HG02885 (cell line): ENCODE measurements around the gene FOXN4.

ENCODE experiments used
- ATAC-seq: cut with Tn5 transposase; IDR thresholded peaks from one replicate; pipeline ENCODE4 v1.9.1; 2021; ENCODE audit warnings: mild to moderate bottlenecking; ENCODE audit not compliant: unreplicated experiment, poor library complexity

FOXN4 gene

GRCh38 chr12:109309381-109310246, 530 bp upstream of the FOXN4 start:
- ATAC-seq = no peak

DNA sequence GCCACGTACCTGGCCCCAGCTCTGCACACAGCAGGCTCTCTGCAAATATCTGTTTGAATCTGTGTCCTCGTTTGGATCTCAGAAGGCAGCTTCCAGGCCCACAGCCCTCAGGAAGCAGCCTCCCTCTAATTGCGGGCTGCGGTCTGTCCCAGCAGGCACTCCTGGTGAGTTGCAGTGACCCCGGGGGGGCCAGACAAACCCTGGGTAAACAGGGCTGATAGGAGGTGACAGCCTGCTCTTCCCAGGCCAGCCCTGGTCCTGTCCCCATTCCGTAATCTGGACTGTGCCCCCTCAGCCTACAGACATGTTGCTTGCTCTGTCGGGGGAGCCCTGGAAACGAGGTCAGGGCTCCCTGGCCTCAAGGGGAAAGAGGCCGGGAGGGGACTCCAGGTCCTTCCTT, 2.0 kb downstream of the FOXN4 start:
- no peak for ATAC-seq

GRCh38 chr12:109305547-109305946, 3.5 kb downstream of the FOXN4 start:
- no peak for ATAC-seq

GRCh38 chr12:109304485-109304884, 4.6 kb downstream of the FOXN4 start:
- ATAC-seq = no peak

DNA sequence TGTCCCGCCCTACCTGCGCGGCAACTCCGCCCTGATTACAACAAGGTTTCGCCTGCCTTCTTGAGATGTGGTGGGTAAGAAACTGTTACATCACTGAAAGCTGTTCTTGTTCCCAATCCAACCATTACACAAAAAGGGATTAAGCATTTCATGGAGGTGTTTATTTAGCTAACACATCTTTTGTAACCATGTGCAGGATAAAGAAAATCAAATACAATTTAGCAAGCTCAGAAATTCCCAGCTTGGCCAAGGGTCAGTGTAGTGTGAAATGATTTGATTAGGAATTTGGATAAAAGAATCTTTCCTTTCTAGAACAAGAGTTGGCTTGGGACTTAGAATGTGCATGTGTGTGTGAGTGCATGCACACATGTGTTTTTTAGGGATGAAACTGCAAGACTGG, 6.3 kb downstream of the FOXN4 start:
- no peak for ATAC-seq

GRCh38 chr12:109302358-109302757, 6.7 kb downstream of the FOXN4 start:
- ATAC-seq = no peak

DNA sequence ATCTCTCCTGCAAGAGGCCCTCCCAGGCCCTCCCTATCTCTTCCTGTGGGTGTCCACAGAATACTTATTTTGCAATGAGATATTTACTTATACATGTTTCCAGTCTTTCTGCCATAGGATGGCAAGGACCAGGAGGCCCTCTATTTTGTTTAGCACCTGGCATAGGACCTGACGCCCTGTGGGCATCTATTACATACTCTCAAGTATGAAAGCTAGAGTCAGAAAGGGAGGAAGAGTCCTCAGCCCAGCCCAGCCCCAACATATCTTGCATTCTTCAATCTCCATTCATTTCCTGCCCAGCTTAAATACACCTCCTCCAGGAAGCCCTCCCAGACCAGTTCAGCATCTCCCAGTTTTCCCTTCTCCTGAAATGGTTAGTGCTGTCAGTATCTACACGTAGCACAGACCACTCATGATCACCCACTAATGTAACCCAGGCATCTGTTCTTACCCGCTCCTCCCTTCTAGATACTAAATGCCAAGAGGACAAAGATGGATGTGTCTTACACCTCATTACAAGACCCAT, 7.4 kb downstream of the FOXN4 start:
- ATAC-seq = no peak

GRCh38 chr12:109299849-109300248, 9.2 kb downstream of the FOXN4 start:
- ATAC-seq = no peak

DNA sequence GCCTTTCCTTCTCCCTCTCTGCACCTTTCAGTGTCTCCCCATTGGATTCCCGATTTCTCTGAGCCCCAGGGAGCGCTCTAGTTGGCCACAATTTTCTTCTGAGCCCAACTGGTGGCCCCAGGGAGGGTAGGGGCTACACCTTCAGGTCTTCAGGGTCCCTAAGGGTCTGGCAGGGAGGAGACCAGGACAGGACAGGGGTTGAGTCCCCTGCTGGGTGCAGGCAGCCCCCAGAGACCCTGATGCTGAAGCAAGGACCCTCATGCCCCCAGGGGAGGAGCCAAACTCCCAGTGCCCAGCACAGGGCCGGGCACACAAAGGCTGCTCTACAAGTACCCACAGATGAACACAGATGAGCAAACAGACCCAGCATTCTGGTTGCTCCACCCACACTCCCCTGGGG, 12.7 kb downstream of the FOXN4 start:
- ATAC-seq = no peak

- ATAC-seq = no peak
These were observed 13.2 kb downstream of the FOXN4 start for GRCh38 chr12:109295764-109296425.

GRCh38 chr12:109294286-109294796, 14.7 kb downstream of the FOXN4 start:
- ATAC-seq = no peak

DNA sequence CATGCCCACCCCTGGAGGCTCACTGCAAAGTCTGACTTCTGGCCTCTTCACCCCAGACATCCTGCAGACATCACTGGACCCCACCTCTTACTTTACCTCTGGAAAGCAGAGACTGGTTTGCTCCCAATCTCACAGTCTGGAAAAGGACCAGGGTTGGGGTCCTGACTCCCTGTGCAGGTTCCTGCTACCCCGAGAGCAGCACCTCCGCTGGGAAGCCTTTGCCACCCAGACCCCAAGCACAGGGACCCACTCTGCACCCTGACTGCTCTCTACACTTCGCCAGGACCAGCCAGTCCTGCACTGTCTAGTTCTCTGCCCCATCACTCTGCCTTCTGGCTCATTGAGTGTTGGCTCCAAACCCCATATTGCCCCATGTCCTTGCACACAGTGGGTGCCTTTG, 16.0 kb downstream of the FOXN4 start:
- ATAC-seq = no peak

- no peak for ATAC-seq
These were observed 16.8 kb downstream of the FOXN4 start for GRCh38 chr12:109292342-109292711.

DNA sequence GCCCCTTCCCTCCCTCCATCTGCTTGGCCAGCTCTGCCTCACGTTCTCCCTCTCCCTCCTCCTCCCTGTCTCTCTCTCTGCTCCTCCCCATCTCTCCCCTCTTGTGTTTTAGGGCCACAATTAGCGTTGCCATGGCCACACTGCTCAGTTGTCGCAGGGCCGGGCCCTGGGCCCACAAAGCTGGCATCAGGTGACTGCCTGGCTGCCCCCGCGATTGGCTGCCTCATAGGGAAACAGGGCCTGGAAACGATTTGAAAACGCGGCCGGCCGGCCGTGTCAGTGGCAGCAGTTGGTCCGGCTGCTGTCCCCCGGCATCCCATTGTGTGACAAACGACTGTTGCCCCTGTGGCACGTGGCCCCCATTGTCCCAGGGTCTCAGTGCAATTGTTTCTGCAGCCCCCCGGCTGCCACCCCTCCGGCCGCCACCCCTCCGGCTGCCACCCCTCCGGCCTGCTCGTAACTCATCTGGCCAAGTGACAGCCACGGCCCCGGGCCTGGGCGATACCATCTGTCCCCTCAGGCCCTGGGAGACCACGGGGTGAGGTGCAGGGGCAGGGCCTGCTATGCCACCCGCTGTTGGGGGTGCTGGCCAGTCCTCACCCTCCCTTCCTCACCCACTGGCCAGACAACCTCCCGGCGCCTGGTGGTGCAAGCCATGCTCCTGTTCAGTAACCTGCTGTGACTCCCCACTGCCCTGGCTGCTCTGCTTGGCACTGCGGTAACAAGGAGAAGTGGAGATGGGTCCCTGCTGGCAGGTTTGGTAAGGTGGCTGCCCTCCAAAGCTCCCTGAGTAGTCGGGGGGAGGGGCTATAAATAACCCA, 17.4 kb downstream of the FOXN4 start:
- no peak for ATAC-seq

DNA sequence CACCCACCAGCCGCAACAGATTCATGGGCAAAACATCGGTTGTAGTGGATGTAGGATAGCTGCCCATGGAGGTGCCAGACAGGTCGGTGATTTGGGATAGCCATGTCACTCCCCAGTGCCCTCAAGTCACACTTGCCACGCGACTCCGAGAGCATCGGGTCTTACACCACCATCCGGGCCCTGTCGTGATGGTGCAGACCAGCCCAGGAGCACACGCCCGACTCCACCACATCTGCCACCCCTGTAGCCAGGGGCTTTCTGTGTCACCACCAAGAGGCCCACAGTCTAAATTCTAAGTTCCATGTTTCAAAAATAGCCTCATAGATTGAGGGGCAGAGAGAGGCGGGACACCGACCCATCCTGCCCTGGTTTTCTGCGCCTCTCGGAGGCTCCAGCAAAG, 18.0 kb downstream of the FOXN4 start:
- ATAC-seq = no peak

DNA sequence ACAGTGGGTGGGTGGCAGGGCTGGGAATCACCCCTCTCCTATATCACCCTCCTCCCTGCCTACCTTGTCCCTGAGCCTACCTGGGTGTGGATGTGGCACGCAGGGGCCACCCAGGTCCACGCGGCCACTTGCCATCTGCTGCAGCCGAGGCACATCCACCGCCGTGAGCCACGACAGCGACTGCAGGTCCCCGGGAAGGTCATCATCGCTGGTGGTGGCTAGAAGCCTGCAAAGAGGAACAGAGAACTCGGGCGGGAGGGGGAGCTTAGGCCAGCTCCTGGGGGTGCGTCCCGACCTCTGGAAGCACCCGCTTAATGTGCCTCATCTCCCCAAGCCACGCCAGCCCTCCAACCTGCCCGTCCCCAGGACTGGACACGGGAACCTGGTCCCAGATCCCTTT, 19.0 kb downstream of the FOXN4 start:
- ATAC-seq = no peak

DNA sequence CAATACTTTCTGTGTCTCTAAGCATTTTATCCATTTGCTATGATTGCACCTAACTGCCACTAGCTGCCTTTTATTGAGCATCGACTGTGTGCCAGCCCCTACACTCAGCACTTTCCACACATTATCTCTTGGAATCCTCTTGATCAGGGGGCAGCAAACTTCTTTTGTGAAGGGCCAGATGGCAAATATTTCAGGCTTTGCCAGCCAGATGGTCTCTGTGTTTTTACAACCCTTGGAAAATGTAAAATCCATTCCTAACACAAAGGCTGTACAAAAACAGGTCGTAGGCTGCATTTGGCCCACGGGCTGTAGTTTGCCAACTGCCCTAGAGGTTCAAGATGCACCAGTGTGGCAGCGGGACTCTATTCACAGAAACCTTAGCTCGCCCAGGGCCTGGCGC, 19.5 kb downstream of the FOXN4 start:
- no peak for ATAC-seq

- no peak for ATAC-seq
These were observed 20.1 kb downstream of the FOXN4 start for GRCh38 chr12:109289004-109289403.

DNA sequence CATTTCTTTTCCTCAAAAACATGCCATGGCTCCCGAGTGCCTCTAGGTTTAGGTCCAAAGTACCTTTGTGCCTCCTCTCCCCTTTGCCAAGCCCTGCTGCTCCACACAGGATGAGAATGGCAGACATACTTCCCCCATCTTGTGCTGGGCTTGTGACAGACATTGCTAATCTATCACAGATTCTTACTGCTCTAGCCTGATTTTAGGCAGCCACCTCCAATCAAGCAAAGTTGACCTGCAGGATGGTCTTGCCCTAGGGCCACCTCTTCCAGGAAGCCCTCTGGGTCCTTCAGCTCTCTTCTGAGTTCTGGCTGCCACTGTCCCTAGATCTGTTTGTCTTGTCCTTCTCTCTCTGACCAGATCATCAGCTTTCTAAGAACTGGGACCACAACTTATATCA, 20.5 kb downstream of the FOXN4 start:
- ATAC-seq = no peak

DNA sequence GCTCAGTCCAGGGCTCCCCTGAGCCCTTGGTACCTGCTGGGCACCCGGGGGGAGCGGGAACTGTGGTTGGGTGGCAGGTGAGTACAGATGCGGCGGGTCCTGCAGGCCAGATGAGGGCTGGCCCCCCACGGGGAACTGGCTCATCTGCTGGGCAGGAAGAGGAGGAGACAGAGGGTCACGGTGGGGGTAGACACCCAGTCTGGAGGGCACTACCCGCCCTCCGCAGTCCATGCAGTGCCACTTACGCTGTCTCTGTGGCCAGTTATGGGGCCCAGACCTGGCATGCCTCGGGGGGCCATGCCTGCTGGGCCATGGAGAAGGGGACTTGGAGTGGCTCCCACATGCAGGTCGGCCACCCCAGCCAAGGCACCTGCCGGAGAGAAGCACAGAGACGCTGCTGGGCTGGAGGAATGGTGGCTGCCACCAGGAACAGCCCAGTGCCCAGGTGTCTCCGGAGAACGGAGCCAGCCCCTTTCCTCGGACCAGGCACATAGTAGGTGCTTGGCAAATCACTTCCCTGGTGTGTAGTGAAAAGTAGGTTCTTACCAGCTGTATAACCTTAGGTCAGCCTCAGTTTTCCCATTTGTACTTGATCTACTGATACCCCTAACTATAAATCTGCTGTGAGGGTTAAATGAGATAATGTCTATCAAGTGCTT, 21.1 kb downstream of the FOXN4 start:
- ATAC-seq = no peak
